Panc1 (cell line): ENCODE data around the gene GID4.

Experiments
- POLR2AphosphoS5 ChIP-seq: IDR thresholded peaks from 2 replicates; pipeline ENCODE4 v1.6.1; 2012; ENCODE audit warnings: mild to moderate bottlenecking, low read depth, low read length, moderate library complexity
- SIN3A ChIP-seq: IDR thresholded peaks from 2 replicates; pipeline ENCODE4 v1.6.1; 2012; ENCODE audit warnings: low read depth, mild to moderate bottlenecking, low read length, moderate library complexity, borderline replicate concordance; ENCODE audit not compliant: insufficient read depth
- TCF7L2 ChIP-seq: IDR thresholded peaks from 2 replicates; pipeline ENCODE4 v1.6.1; 2011; ENCODE audit warnings: mild to moderate bottlenecking, low read depth, low read length, inconsistent platforms
- TF ChIP-seq, protein P1 (sequence below): fragments of 450-650 bp; IDR thresholded peaks from 2 replicates; pipeline ENCODE4 v1.5.1; 2017; ENCODE audit warnings: mild to moderate bottlenecking
- TF ChIP-seq, protein P2 (sequence below), 2 experiments: IDR thresholded peaks; 2 replicates each; pipeline ENCODE4 v1.6.1; 2011 to 2012; ENCODE audit warnings: low read depth in 2 of 2, control low read depth in 1 of 2, low read length in 1 of 2, mild to moderate bottlenecking in 1 of 2, moderate library complexity in 1 of 2; ENCODE audit not compliant: insufficient read depth in 1 of 2

DNA sequence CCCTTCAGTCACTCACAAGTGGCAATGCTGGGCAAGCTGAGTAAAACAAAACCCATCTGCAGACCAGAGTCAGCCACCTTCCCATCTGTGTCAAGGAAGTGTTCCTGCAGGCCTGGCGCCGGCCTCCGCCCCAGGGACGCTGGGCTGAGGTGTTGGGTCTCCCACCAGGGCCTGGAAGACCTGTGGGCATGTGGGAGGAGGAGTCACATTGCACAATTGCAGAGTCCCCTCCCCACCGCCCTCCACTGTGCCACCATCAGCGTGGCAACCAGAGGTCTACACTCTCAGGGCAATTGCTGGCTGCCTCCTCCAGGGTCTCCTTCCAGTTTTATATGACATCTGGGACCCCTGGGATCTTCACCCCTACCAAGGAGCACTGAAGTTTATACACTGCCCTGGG is 66.4 kb downstream of the GID4 start:
- TF ChIP-seq POLR2AphosphoS5 (no peak), SIN3A (no peak), TCF7L2 (no peak)
- TF ChIP-seq, protein P1, sequence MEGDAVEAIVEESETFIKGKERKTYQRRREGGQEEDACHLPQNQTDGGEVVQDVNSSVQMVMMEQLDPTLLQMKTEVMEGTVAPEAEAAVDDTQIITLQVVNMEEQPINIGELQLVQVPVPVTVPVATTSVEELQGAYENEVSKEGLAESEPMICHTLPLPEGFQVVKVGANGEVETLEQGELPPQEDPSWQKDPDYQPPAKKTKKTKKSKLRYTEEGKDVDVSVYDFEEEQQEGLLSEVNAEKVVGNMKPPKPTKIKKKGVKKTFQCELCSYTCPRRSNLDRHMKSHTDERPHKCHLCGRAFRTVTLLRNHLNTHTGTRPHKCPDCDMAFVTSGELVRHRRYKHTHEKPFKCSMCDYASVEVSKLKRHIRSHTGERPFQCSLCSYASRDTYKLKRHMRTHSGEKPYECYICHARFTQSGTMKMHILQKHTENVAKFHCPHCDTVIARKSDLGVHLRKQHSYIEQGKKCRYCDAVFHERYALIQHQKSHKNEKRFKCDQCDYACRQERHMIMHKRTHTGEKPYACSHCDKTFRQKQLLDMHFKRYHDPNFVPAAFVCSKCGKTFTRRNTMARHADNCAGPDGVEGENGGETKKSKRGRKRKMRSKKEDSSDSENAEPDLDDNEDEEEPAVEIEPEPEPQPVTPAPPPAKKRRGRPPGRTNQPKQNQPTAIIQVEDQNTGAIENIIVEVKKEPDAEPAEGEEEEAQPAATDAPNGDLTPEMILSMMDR, result no peak
- TF ChIP-seq, protein P2, sequence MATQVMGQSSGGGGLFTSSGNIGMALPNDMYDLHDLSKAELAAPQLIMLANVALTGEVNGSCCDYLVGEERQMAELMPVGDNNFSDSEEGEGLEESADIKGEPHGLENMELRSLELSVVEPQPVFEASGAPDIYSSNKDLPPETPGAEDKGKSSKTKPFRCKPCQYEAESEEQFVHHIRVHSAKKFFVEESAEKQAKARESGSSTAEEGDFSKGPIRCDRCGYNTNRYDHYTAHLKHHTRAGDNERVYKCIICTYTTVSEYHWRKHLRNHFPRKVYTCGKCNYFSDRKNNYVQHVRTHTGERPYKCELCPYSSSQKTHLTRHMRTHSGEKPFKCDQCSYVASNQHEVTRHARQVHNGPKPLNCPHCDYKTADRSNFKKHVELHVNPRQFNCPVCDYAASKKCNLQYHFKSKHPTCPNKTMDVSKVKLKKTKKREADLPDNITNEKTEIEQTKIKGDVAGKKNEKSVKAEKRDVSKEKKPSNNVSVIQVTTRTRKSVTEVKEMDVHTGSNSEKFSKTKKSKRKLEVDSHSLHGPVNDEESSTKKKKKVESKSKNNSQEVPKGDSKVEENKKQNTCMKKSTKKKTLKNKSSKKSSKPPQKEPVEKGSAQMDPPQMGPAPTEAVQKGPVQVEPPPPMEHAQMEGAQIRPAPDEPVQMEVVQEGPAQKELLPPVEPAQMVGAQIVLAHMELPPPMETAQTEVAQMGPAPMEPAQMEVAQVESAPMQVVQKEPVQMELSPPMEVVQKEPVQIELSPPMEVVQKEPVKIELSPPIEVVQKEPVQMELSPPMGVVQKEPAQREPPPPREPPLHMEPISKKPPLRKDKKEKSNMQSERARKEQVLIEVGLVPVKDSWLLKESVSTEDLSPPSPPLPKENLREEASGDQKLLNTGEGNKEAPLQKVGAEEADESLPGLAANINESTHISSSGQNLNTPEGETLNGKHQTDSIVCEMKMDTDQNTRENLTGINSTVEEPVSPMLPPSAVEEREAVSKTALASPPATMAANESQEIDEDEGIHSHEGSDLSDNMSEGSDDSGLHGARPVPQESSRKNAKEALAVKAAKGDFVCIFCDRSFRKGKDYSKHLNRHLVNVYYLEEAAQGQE (IDR thresholded peaks at IDR 0.05; ENCODE audit: insufficient read depth in 1 of 2, low read depth in 2 of 2, low read length in 1 of 2), result no peak
